ENCODE data around the gene RAD23B.

The RAD23B gene

DNA sequence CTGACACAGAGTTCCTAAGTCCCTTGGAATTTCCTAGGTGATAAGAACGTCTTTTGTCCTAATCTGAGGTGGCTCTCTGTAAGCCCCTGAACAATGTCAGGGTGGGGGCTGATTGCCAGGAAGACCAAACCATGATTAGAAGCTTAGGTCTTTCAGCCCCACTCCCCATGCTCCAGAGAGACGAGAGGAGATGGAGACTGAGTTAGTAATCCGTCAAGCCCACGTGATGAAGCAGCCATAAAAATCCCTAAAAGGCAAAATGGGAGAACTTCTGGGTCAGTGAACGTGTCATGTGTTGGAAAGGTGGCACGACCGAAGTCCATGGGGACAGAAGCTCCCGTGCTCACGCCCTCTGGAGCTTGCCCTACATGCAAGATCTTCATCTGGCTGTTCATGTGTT is 85.6 kb downstream of the RAD23B start:
- Mint-ChIP-seq H3K36me3 (ENCODE audit: low read depth) (no peaks in the 10 kb centered on the region), H3K4me1 (ENCODE audit: low read depth) (no peaks in the 10 kb centered on the region), H3K4me3 (no peak overlapping the region), H3K27ac (no peak overlapping the region), H3K27me3 (ENCODE audit: low read depth) (peaks cover 4% of the 10 kb centered on the region), H3K9me3 (no peaks in the 10 kb centered on the region)
- no peak for DNase-seq (ENCODE audit: low spot score)

DNA sequence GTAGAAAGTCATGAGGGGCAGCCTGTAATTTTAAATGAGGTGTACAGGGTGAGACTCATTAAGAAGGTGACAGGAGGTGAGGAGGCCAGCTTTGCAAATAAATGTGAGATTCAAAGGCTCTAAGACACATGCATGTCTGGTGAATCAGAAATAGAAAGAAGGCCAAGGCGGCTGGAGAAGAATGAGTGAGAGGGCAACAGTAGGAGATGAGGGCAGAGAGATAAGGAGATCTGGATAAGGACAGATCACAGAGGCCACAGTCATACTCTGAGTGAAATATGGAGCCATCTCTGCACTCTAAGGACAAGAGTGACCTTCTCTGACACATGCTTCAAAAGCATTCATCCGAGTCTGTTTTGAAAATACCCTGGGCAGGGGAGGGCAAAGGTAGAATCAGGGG is 90.7 kb downstream of the RAD23B start:
- no peaks in the 10 kb centered on the region for H3K4me1 Mint-ChIP-seq (ENCODE audit: low read depth)
- H3K4me3 Mint-ChIP-seq: no peak overlapping the region
- no peaks in the 10 kb centered on the region for H3K9me3 Mint-ChIP-seq
- DNase-seq (ENCODE audit: low spot score): no peak
- H3K27ac Mint-ChIP-seq: no peak overlapping the region
- peaks cover 4% of the 10 kb centered on the region for H3K27me3 Mint-ChIP-seq (ENCODE audit: low read depth)
- no peaks in the 10 kb centered on the region for H3K36me3 Mint-ChIP-seq (ENCODE audit: low read depth)

DNA sequence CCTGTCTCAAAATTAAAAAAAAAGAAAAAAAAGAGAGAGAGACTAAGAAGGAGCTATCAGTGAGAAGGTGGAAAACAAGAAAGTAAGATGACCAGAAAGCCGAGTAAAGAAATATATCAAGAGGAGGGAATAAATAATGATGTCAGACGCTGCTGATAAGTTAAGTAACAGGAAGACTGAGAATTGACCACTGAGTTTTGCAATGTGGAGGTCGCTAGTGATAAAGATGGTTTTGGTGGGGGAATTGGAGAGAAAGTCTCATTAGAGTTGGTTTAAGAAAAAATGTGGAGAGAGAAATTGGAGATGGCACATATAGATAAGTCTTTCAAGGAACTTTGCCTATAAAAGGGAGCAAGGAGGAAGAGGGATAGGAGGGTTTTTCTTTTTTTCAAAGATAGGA is 91.9 kb downstream of the RAD23B start:
- Mint-ChIP-seq H3K4me1 (ENCODE audit: low read depth) (no peaks in the 10 kb centered on the region), H3K27me3 (ENCODE audit: low read depth) (peaks cover 2% of the 10 kb centered on the region), H3K36me3 (ENCODE audit: low read depth) (no peaks in the 10 kb centered on the region)

DNA sequence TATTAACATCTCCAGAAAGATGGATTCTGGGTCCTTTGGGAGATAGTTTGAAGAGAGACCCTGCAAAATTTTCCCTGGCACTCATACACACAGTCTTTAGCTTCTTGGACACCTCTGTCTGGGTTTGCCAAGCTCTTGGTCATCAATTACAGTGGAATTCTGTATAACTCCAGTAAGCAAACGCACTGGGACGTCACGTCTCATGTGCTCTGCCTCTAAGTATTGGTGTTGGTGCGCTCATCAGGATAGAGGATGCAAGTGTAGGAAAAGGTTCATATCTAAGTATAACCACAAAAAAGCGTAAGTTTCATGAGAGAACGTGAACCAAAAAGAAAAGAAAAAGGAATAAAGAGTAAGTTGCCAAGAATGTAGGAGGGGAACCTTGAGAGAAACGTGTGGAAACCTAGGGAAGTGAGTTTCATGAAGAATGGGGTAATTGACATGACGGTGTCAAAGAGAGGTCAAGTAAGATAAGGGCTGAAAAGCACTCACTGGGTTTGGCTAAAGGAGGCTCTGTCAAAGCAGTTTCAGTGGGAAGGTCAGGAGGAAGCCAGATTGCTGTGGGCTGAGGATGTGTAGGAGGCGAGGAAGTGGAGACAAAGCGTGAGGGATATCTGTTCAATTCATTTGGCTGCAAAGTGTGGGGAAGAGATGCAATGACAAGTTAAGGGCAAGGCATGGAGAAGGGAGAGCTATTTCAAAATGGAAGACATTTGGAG is 92.7 kb downstream of the RAD23B start:
- H3K4me3 Mint-ChIP-seq: no peak overlapping the region
- DNase-seq (ENCODE audit: low spot score): no peak
- no peaks in the 10 kb centered on the region for H3K9me3 Mint-ChIP-seq

More for the DNA sequence above, 91.9 kb downstream of the RAD23B start:
- no peak for DNase-seq (ENCODE audit: low spot score)
- H3K27ac Mint-ChIP-seq: no peak overlapping the region
- no peaks in the 10 kb centered on the region for H3K9me3 Mint-ChIP-seq
- H3K4me3 Mint-ChIP-seq: no peak overlapping the region

GRCh38 chr9:107378006-107378405 is 94.9 kb downstream of the RAD23B start:
- H3K9me3 Mint-ChIP-seq: no peaks in the 10 kb centered on the region
- no peak overlapping the region for H3K27ac Mint-ChIP-seq

More for the DNA sequence above, 92.7 kb downstream of the RAD23B start:
- Mint-ChIP-seq H3K36me3 (ENCODE audit: low read depth) (no peaks in the 10 kb centered on the region), H3K27me3 (ENCODE audit: low read depth) (peaks cover 4% of the 10 kb centered on the region), H3K4me1 (ENCODE audit: low read depth) (no peaks in the 10 kb centered on the region), H3K27ac (no peak overlapping the region)

More at GRCh38 chr9:107378006-107378405, 94.9 kb downstream of the RAD23B start:
- H3K36me3 Mint-ChIP-seq (ENCODE audit: low read depth): no peaks in the 10 kb centered on the region
- H3K4me3 Mint-ChIP-seq: no peak overlapping the region
- DNase-seq (ENCODE audit: low spot score): no peak
- H3K27me3 Mint-ChIP-seq (ENCODE audit: low read depth): peaks cover 5% of the 10 kb centered on the region
- no peaks in the 10 kb centered on the region for H3K4me1 Mint-ChIP-seq (ENCODE audit: low read depth)
